GM21381 (cell line): Measurements from ENCODE around the gene YPEL1.
"Not testable (repeated sequence)": the region's sequence is repeated elsewhere in the genome, so short reads cannot be mapped to it uniquely, and the experiment has no call there.

Source experiments
- ATAC-seq: cut with Tn5 transposase; IDR thresholded peaks from one replicate; pipeline ENCODE4 v1.9.1; 2021; ENCODE audit warnings: mild to moderate bottlenecking, moderate library complexity; ENCODE audit not compliant: unreplicated experiment

The YPEL1 gene

DNA sequence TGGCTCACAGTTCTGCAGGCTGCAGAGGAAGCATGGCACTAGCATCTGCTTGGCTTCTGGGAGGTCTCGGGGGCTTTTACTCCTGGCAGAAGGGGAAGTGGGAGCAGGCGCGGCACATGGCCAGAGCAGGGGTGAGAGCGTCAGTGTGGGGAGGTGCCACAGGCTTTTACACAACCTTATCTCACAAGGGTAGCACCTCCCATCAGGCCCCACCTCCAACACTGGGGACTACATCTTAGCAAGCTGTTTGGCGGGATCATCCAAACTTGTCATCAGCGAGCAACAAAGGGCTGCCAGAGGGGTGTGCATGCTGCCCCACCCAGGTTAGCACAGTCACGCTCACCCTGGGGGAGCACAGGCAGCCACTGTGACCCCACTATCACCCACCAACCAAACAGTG, 18.9 kb upstream of the YPEL1 start:
- no peak for ATAC-seq

DNA sequence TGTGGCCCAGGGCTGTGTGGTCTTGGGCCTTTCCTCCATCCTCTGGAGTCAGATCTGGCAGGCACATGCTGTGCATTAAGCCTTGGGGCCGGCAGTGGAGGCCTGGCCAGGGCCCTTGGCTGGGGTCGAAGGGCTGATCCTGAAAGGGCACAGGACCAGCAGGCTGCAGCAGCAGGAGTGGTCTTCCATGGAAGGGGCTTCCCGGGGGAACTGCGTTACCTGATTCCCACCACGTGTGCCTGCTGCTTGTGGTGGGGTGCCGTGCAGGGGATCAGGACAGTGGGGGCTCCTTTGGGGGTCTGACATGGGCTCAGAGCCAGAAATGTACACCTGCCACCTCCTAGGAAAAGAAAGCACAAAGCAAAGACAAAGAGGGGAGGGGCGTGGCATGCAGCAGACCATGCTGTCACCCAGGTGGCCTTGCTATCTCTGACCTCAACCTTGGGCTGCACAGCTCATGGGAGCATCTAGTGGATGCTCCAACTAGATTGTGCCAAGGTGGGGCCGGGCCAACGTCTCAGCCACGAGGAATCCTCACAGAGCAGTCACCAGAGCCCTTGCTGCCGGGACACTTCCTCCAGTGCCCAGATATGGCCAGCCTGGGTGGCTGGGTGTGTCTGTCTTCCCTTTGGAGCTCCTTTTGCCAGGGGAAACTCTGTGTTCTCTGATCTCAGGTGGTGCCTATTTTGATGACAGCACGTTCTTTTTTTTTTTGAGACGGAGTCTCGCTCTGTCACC, 17.9 kb upstream of the YPEL1 start:
- no peak for ATAC-seq

DNA sequence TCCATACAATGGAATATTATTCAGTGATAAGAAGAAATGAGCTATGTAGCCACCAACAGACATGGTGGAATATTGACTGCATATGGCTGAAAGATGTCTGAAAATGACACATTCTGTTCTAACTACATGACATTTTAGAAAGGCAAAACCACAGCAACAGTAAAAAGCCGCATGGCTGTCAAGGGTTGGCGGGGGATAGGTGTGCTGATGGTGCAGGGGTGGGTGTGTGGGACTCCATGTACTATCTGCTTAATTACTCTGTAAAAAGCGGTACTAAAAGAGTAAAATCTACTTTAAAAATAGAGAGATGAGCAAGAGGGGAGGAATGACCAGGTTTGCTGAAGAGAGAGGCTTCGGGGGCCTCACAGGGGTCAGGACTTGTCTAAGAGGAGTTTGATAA, 16.7 kb upstream of the YPEL1 start:
- no peak for ATAC-seq

DNA sequence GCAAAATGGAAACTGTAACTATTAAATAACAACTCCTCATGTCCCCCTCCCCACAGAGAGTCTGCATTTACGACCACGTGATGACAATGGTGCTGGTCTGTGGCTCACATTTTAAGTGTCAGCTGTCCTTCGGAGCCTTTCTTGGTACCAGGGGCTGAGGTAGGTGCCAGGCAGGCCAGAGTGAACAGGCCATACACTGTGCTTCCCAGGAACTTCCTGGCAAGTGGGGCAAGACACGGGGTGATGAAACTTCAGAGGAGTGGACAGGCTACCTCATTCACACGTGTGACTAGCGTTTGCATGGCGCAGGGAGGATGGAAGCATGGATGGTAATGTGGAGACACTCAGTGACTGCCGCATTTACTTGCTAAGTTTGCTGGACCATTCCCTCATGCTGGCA, 10.4 kb upstream of the YPEL1 start:
- no peak for ATAC-seq

DNA sequence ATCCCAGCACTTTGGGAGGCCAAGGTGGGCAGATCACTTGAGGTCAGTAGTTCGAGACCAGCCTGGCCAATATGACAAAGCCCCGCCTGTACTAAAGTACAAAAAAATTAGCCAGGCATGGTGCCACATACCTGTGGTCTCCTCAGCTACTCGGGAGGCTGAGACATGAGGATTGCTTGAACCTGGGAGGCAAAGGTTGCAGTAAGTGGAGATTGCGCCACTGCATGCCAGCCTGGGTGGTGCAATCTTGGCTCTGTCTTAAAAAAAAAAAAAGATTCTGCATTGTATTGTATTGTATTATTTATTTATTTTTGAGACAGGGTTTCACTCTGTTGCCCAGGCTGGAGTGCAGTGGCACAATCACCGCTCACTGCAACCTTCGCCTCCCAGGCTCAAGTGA, 9.3 kb upstream of the YPEL1 start:
- ATAC-seq, result not testable (repeated sequence)

DNA sequence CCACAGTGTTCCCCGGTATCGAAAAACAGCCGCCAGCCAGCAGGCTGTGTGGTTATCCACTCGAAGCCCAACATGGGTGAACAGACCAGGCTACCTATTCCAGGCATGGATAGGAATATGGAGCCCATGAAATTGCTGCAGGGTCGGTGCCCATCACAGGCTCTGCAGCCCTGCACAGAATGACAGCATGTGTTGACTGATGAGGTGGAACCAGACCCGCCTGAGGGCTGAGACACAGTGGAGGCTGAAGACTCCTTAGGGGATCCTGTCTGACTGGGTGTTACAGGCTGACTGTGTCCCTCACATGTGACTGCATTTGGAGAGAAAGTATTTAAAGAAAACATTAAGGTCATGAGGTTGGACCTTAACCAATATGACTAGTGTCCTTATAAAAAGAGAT, 6.2 kb upstream of the YPEL1 start:
- ATAC-seq, result no peak

DNA sequence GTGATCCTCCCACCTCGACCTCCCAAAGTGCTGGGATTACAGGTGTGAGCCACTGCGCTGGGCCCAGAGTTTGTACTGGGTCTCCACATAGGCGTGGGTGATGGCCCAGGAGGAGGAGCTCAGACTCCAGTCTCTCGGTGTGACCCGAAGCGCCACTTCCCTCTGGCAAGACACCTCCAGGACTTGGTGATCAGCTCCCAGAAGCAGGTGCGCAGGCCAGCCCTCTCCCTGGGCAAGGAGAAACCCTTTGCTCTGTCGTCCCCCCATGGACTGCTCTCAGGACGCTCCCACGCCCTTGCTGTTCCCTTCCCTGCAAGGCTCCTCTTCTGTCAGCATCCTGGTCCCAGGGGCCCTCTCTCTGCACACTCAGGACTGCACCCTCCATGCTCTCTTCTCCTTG, 5.5 kb upstream of the YPEL1 start:
- ATAC-seq, result no peak

DNA sequence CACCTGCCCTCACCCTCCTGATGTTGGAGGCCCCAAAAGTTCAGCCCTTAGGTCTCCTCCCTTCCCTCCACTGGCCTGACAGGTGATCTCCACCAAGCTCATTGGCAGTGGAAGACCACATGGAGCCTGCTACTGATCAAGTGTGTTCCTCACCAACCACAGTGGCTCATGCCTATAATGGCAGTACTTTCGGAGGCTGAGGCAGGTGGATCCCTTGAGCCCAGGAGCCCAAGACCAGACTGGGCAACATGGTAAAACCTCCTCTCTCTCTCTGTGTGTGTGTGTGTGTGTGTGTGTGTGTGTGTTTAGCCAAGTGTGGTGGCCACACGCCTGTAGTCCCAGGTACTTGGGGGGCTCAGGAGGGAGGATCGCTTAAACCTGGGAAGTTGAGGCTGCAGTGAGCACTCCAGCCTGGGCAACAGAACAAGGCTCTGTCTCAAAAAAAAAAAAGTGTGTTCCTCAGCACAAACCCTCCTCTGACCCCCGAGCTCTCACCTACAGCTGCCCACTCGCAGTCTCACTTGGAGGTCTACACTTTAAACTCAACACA, 4.3 kb upstream of the YPEL1 start:
- ATAC-seq, result no peak

DNA sequence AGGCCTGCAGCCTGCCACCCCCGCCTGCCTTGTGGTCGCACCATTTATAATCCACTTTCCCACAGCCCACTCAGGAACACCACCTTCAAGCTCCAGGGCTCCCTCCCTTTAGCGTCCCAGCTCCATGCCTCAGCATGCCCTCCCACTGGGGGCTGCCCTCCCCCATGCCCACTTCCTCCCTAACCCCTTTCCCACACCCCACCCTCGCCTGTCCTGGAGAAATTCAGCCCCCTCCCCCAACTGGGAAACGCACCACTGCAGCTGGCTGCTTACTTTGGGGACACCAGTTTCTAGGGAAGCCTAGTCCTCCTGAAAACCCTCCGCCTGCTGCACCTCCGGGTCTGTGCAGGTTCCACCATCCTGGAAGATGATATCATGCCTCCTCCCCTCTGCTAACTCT, 3.4 kb upstream of the YPEL1 start:
- no peak for ATAC-seq

DNA sequence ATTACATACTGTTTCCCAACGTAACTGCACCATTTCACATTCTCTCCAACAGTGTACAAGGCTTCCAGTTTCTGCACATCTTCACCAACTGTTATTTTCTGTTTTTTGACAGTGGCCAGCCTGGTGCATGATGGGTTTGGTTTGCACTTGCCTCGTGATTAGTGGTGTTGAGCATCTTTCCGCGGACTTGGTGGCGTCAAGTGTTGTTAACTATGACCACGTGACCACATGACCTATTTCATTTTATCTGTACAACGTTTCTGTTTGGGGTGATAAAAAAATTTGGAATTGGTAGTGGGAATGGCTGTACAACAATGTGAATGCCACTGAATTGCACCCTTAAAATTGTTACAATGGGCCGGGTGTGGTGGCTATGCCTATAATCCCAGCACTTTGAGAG, 2.5 kb upstream of the YPEL1 start:
- ATAC-seq, result no peak

DNA sequence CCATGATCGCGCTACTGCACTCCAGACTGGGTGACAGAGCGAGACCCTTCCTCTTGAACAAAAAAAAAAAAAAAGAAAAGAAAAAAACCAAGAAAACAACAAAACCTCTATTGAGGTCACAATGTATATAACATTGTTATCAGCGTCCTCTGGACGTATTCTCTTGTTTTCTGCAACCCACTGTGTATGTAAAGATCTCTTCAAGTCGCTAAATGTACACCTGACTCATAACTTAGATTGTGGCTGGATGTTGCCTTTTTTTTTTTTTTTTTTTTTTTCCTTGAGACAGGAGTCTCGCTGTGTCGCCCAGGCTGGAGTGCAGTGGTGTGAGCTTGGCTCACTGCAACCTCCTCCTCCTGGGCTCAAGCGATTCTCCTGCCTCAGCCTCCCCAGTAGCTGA, 1.4 kb upstream of the YPEL1 start:
- no peak for ATAC-seq

DNA sequence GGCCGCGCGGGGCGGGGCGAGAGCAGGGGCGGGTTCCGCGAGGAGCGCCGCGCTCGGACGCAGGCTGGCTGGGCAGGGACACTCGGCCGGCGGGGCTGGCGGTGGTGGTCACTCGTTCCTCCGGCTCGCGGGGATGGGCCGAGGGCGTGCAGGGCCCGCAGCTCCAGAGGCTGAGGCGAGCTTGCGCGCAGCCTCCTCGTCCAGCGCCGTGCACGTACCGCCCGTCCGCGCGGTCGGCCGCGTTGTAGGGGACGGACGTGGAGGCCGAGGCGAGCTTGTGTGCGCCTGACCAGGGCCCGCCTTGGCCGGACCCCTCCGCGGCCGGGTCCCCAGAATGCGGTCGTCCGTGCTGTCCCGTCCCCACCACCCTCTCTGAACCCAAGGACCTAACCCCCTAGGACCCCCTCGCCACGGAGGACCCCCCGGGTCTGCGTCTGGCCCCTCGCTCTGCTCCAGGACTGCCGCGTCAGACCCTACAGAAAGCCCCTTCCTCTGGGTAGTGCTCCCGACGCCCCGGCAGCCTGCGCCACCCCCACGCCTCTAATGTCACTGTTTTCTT, 569 bp upstream of the YPEL1 start:
- peak; percentile 3 for ATAC-seq

DNA sequence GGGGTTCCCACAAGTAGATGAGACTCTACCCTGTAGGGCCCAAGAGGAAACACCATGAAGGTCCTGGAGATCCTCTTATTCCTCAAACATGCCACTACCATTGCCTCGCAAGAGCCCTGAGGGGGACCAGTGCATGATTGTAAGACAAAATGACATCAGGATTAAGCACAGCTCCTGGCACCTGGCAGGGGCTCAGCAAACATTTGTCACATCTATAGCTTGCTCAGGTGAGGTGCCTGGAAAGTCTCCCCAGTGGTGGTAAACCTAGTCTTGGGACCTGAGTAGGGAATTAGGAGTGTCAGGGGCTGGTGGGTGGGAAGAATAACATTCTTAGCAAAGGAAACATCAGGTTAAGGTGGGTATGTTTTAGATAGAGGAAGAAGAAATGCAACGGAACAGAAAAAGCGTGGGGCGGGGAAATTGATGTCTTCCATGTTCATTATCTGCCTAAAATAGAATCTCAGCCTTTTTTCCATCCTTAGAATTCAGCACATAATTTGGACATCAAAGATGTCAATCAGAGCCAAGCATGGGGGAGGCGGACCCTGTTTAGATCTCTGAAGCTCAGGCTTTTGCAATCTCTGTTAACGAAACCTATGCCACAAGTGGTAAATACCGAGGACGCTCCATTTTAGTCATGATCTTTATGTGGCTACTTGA, 924 bp downstream of the YPEL1 start:
- ATAC-seq, result no peak

DNA sequence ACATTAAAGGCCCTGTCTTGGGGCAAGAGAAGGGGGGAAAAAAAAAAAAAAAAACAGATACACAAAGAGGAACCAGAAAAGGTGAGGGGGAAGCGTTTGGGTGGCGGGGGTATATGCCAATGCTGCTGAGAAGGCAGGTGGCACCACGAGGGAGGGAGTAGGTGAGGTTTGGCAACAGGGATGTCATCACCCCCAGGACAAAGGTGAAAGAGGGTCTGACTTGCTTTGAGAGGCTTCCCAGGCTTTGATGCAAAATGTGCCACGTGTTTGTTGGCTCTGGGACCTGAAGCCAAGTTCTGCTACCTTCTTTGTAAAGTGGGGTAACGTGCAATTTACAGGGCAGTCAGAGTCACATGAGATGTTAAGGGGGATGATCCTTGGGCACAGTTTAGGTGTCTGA, 4.1 kb downstream of the YPEL1 start:
- ATAC-seq, result no peak

DNA sequence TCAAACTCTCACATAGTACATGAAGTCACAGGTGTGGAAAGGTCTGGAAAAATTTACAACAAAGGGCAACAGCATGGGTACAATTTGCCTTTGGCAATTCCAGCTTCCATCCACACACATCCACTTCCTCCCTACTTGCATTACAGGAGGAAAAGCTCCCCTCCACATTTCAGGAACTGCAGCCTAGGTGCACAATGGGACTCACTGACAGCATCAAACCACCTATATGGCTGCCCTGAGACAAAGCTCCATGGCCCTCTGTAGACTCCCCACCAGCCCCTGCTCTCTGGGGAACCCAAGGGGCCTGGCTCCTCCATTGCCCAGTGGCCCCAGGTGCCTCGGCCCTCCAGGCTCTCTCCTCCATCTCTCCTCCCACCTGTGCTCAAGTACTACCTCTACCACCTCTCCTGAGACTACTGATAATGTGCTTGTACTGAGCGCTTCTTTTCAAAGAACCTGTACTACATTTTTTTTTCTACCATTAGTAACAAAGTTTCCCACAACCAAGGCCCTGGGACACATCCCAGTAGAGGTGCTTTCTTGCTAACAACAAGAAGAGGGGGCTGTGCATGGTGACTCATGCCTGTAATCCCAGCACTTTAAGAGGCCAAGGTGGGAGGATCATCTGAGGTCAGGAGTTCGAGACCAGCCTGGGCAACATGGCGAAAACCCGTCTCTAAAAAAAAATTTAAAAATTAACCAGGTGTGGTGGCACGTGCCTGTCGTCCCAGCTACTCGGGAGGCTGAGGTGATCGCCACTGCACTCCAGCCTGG, 4.9 kb downstream of the YPEL1 start:
- ATAC-seq, result no peak

DNA sequence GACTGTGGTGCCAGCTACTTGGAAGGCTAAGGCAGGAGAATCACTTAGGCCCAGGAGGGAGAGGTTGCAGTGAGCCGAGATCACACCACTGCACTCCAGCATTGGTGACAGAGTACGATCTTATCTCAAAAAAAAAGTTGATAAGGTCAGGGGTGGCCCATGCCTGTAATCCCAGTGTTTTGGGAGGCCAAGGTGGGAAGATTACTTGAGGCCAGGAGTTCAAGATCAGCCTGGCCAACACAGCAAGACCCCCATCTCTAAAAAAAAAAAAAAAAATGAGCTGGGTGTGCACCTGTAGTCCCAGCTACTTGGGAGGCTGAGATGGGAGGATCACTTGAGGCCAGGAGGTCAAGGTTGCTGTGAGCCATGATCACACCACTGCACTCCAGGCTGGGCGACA, 6.4 kb downstream of the YPEL1 start:
- ATAC-seq, result not testable (repeated sequence)

DNA sequence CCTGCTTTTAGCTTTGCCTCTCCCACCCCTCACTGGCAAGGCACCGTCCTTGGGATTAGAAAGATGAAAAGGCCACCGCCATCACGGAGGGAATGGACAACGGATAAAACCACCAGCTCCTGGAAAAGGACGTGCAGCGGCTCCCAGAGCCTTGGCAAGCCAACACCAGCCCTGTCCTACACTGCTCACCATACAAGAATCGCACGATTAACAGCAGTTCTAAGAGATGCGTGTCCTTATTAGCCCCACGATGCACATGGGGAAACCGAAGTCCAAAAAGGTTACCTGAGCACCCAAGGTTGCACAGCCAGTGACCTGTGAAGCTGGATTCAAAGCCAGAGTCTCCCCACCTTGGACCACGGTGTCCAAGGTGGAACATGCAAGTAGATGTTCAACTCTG, 7.3 kb downstream of the YPEL1 start:
- ATAC-seq, result no peak

DNA sequence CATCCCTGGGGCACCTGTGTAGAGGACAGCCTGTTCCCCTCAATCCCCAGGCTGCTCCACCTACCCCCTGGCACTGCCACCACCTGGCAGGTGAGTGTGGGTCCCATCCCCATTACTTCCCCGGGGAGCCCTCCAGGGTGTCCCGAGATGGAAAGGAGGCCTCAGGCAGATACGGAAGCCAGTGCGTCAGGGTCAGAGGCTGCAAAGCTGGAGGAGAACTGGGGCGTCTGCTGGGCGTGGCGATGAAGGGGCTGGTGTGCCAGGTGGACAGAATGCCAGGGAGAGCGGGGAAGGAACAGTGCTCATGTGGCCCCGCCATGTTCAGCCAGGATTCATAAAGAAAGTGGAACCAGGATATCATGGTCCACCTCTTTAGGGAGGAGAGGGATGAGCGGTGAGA, 7.8 kb downstream of the YPEL1 start:
- no peak for ATAC-seq

DNA sequence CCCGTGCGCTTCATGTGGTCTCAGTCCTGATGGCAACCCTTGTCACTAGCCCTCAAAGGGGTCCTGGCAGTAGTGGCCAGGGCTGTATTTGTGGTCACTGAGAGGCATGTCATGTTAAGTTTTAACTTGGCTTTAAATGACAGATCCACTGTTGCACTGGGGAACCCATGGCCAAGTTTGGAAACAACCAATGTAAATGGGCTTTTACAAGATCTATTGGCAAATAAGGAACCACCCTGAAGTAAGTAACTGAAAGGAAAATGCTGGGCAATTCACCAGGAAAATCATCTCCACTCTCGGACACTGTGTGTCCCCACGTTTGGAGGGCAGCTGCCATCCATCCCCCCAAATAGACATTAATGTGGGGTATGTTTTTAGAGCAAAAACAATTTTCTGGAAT, 8.4 kb downstream of the YPEL1 start:
- no peak for ATAC-seq

DNA sequence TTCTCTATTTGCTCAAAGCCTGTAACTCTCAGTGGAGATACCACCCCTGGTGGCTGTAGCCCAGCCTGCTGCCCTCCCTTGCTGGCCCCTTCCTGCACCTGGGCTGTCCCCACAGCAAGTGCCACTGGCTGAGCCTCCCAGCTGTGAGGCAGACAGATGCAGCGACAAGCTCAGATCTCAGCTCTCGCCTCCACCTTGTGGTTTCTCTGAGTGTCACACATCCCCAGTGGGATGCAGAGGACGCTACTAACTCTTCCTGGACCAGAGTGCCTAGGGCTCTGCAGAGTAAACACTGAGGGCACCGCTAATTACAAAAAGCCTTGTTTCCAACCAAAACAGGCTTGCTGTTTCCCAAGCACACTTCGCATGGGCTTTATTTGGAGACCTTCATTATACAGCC, 8.9 kb downstream of the YPEL1 start:
- ATAC-seq, result no peak

DNA sequence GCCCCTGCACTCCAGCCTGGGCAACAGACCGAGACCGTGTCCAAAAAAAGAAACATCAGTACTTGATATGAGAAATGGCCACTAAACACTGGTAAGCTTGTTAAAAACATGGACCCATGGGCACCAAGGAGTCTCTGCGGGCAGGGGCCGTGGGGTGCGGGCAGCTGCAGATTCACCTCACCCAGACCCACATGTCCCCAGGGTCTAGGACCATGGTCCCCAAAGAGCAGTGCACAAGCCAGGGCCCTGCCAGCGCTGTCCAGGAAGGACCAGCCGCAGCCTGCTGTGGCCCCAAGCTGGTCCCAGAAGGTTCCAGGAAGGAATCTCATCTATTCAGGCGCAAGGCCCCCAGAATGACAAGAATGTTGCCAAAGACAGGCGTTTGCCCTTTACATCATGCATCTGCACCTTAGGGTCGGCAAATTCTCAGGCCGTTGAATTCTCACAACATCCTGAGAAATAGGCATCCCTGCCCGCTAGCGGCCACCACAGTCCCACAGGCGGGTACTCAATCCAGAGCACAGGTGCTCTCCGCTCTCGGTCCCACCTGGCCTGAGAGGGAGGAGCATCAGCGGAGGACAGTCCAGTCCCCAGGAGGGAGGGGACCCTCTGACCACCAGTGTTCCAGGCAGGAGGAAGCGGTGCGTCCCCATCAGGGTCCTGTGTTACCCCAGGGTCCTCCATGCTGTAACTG, 9.5 kb downstream of the YPEL1 start:
- no peak for ATAC-seq
